Esophagus muscularis mucosa (tissue), 4 donors: ENCODE measurements around the gene SND1.

Experiments
- EP300 ChIP-seq: sonication (generic); formaldehyde crosslinking; IDR thresholded peaks from one replicate; pipeline ENCODE4 v1.6.1; 2017; ENCODE audit warnings: antibody characterized with exemption
- POLR2A ChIP-seq: fragments of 450-650 bp; IDR thresholded peaks from one replicate; pipeline ENCODE4 v1.6.1; 2017; ENCODE audit warnings: antibody characterized with exemption, moderate library complexity, mild to moderate bottlenecking, low read depth
- POLR2AphosphoS5 ChIP-seq, 2 donors: sonication (generic); formaldehyde crosslinking; IDR thresholded peaks; one replicate each; pipeline ENCODE4 v1.6.1; 2017; ENCODE audit warnings: antibody characterized with exemption in 2 of 2
- TF ChIP-seq, protein P1 (sequence below), 3 experiments: fragments of 200-600 bp in 2 of 3; fragments of 450-650 bp in 1 of 3; sonication (generic) in 2 of 3; IDR thresholded peaks; one replicate each; pipeline ENCODE4 v1.5.1; 2017 to 2019; ENCODE audit warnings: antibody characterized with exemption in 3 of 3, mild to moderate bottlenecking in 2 of 3, moderate library complexity in 1 of 3

DNA sequence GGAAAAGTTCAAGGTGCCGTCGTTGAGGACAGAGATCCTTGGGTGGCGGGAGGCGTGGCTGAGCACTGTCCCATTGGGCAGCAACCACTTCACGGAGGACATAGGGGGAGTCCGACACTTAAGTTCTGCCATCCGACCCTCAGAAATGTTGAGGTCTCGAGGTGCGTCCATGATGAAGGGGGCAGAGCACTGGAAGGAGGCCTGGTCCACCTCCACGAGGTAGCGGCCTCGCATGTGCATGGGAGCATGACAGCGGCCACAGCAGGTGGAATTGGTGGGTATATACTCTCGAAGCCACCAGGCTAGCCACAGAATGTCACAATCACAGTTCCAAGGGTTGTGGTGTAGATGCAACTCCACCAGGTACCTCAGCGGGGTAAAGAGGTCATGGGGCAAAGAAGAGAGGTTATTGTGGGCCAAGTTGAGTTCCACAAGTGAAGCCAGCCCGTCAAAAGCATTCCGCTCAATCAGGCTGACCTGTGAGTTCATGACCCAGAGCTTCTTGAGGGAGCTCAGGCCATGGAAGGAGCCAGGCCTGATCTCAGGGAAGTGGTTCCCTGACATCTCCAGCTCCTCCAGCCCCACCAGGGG is 377.5 kb downstream of the SND1 start:
- TF ChIP-seq, protein P1, sequence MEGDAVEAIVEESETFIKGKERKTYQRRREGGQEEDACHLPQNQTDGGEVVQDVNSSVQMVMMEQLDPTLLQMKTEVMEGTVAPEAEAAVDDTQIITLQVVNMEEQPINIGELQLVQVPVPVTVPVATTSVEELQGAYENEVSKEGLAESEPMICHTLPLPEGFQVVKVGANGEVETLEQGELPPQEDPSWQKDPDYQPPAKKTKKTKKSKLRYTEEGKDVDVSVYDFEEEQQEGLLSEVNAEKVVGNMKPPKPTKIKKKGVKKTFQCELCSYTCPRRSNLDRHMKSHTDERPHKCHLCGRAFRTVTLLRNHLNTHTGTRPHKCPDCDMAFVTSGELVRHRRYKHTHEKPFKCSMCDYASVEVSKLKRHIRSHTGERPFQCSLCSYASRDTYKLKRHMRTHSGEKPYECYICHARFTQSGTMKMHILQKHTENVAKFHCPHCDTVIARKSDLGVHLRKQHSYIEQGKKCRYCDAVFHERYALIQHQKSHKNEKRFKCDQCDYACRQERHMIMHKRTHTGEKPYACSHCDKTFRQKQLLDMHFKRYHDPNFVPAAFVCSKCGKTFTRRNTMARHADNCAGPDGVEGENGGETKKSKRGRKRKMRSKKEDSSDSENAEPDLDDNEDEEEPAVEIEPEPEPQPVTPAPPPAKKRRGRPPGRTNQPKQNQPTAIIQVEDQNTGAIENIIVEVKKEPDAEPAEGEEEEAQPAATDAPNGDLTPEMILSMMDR (IDR thresholded peaks at IDR 0.05), result no peak
- no peak for TF ChIP-seq EP300
- no peak for TF ChIP-seq POLR2A
- TF ChIP-seq POLR2AphosphoS5 (IDR thresholded peaks at IDR 0.05), result no peak
